Activated T-cell treated with anti-CD3 and anti-CD28 coated beads, Interleukin-2, amount 50 U/mL, for 1 hour (primary cell): ENCODE data around the gene LBHD2.

Experiments
- DNase-seq: peaks from one replicate; pipeline ENCODE4 v3.0.0-alpha.2; 2020

The LBHD2 gene

DNA sequence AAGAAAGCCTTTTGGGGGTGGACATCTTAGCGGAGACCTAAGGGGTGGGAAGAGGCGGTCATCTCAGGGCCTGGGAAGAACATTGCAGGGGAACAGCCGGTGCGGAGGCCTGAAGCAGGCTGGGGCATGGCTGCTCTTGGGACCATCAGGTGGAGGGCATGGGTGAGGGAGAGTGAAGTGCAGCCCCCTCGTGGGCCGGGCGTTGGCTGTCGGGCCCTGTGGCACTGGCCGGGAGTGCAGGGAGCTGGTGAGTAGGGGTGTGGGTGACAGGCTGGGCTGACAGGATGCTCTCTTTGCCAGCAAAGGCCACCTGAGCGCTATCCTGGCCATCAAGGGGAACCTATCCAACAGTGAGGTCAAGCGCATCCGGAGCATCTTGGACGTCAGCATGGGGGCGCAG is 50.9 kb downstream of the LBHD2 start:
- DNase-seq, result no peak

DNA sequence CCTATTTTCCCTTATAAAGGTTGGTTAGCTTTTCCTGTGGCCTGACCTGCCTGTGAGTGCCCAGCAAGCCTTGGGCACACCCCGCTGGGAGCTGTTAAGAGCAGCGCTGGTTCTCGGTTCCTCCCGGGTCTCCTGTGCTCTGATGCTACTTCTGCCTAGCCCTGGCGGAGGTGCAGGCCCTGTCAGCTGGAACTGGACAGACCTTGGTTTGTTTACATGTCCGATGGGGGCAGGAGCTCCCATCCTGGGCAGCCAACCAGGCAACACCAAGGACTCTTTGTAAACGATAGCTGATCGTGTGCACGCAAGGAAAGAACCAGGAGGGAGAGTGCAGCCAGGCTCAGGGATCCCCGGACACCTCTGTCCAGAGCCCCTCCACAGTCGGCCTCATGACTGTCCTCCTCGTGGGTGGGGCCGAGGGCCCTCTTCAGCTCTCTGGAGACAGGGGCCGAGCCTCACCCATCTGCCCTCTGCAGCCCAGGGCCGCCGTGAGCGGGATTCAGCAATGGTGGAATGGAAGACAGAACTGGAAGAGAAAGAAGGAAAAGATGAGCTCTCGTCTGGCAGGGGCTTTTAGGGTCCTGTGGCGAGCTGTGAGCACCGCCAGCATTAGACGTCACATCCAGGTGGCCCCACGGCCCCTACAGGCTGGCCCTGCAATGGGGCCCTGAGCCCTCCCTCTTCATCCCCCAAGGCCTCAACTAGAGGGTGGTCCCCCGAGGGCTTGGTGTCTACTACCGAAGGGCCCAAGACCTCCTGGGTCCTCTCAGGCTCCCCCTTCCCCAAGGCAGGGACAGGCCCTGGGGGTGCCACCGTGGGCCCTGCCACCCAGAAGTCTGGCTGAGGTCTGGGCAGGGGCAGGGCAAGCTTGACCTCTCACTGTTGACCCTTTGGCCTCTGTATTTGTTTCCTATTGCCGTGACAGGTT is 51.6 kb downstream of the LBHD2 start:
- DNase-seq, result no peak

GRCh38 chr14:103136388-103137271 is 52.6 kb downstream of the LBHD2 start:
- no peak for DNase-seq

DNA sequence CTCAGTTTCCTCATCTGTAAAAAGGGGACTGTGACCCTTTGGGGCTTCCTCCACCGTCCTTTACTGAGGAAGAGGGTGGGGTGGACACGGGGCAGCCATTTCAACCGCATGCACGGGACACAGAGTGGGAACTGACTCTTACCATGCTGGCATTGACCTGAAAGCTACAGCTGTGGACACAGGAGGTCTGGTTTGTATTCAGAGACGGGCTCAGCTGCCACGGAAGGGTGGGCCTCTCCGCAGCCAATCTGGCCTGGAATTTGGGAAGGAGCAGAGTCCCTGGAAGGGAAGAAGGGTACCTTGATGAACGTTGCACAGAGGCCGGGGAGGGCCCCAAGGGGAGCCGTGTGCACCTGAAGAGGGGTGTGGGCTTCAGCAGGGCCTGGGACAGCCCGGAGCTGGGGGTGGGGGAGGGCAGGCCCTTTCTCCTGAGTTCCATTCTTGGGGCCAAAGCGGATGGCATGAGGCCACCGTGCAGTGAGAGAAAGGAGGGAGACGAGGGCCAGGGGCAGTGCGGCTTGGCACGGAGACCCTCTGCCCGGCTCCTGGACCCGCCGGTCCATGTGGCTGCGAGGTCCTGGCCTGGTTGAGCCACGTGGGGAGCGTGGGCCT is 53.8 kb downstream of the LBHD2 start:
- DNase-seq, result no peak

- DNase-seq, result no peak
Observed at GRCh38 chr14:103138301-103139131, 54.5 kb downstream of the LBHD2 start.

DNA sequence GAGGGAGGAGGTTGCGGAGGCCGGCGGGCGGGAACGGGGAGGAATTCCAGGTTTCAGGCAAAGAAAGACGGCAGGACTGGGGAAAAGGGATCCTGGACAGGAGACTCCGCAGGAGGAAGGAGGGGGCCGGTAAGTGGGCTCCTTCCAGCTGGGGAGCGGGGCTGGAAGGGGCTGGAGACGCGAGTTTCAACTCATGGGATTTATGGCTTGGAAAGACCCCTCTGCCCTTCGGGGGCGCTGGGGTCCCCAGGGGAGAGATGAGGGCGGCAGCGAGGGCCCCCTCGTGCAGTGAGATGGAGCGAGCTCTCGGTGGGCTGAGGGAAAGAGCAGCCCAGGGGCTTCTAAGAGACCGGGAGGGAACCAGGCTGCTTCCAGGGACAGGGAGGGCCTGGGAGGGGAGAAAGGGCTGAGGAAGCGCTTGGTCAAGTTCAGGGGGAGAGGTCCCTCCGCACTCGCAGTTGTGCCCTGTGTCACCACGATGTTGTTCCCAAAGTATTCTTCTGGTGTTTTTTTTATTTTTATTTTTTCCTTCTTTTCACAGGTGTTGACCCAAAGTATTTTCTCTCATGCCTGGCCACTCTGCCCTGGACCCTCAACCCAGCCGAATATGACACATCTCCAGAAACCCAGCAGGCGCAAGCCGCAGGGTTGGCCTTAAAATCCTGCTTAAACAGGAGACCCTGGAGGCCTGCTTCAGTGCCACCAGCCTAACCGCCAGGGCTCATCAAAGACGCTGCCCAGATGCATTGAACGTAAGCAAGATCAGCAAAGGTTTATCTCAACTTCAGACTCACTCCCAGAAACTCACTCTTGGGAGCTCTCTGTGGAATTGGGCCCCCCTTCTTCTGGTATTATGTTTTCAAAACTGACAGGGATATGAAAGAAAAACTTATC is 55.4 kb downstream of the LBHD2 start:
- no peak for DNase-seq
